Measurements from ENCODE around the gene COX8A. TPM values are rescaled to one million over a fixed set of nuclear protein-coding genes. Genes with fewer than 3 reads are reported as not detected.

Gene COX8A
- polyA plus RNA-seq, 2 of the 4 experiments (the other 2 are of a cell fraction), result 312 to 794 TPM

DNA sequence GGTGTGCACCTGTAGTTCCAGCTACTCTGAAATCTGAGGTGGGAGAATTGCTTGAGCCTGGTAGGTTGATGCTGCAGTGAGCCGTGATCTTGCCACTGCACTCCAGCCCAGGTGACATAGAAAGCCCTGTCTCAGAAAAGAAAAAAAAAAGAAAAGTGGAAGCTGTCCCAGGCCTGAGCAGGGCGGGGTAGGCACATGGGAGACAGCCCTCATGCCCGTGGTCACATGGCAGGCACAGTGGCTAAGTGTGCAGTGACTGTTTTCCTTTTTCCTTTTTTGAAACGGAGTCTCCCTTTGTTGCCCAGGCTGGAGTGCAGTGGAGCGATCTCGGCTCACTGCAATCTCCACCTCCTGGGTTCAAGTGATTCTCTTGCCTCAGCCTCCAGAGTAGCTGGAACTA lies 19.6 kb downstream of the COX8A start:
- Histone ChIP-seq H3K4me1 (no peaks in the 10 kb centered on the region), H3K4me3 (no peak overlapping the region), H3K9me3 (no peaks in the 10 kb centered on the region), H3K4me2 (no peak overlapping the region), H3K27ac (no peak overlapping the region)
- CTCF ChIA-PET, result interaction anchor here (0.9 to 1.1 kb wide), 2 partner anchors 11 to 13 kb away, joined by 4 to 5 read pairs; no protein-coding TSS in a partner anchor
- FAIRE-seq (no peak), DNase-seq (ENCODE audit: low read depth in 1 of 2, low spot score in 1 of 2) (no peak), ATAC-seq (no peak)
- TF ChIP-seq CBX8 (IDR thresholded peaks at IDR 0.05), result no peak
- TF ChIP-seq KDM1A (IDR thresholded peaks at IDR 0.05; ENCODE audit: low read depth), result no peak
- TF ChIP-seq MAZ (IDR thresholded peaks at IDR 0.05; ENCODE audit: borderline replicate concordance, low read depth, low read length), result no peak
- WGBS (ENCODE audit: missing lambda C conversion rate), result 91% methylated on average over 6 of the region's 6 CpGs
- POLR2A ChIA-PET, result interaction anchor here (0.7 to 0.9 kb wide), 2 partner anchors 13 kb away, joined by 3 read pairs; no protein-coding TSS in a partner anchor

DNA sequence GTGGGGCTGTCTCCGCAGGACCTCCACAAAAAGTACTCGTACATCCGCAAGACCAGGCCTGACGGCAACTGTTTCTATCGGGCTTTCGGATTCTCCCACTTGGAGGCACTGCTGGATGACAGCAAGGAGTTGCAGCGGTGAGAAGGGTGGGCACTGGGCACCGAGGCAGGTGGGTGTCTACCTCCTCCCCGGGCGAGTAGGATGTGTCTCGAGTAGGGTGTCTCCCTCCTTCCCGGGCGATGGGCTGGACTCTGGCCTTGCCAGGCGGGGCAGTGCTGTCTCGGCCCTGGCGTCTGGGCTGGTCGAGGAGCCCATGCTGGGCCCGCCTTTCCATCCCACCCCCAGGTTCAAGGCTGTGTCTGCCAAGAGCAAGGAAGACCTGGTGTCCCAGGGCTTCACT lies 22.1 kb downstream of the COX8A start:
- TF ChIP-seq HDAC2 (IDR thresholded peaks at IDR 0.05), result no peak
- TF ChIP-seq HOXB5 (CRISPR knock-in tag; IDR thresholded peaks at IDR 0.05), result no peak
- no peak for TF ChIP-seq JUNB (IDR thresholded peaks at IDR 0.05)
- TF ChIP-seq, protein P1, sequence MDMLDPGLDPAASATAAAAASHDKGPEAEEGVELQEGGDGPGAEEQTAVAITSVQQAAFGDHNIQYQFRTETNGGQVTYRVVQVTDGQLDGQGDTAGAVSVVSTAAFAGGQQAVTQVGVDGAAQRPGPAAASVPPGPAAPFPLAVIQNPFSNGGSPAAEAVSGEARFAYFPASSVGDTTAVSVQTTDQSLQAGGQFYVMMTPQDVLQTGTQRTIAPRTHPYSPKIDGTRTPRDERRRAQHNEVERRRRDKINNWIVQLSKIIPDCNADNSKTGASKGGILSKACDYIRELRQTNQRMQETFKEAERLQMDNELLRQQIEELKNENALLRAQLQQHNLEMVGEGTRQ (IDR thresholded peaks at IDR 0.05), result no peak
- TF ChIP-seq TP53 (CRISPR knock-in tag; IDR thresholded peaks at IDR 0.05), result no peak
- no peak for TF ChIP-seq EP300 (IDR thresholded peaks at IDR 0.05)
- no peak for TF ChIP-seq RNF2 (IDR thresholded peaks at IDR 0.05; ENCODE audit: borderline replicate concordance, low read depth)
- TF ChIP-seq, protein P2, sequence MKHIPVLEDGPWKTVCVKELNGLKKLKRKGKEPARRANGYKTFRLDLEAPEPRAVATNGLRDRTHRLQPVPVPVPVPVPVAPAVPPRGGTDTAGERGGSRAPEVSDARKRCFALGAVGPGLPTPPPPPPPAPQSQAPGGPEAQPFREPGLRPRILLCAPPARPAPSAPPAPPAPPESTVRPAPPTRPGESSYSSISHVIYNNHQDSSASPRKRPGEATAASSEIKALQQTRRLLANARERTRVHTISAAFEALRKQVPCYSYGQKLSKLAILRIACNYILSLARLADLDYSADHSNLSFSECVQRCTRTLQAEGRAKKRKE (CRISPR knock-in tag; IDR thresholded peaks at IDR 0.05; ENCODE audit: low read depth), result no peak
- no peak for TF ChIP-seq CHD4 (IDR thresholded peaks at IDR 0.05; ENCODE audit: borderline replicate concordance)
- no peak for TF ChIP-seq ZSCAN20 (CRISPR knock-in tag; IDR thresholded peaks at IDR 0.05)
- no peak for TF ChIP-seq JUN (IDR thresholded peaks at IDR 0.05)
- TF ChIP-seq SREBF2 (IDR thresholded peaks at IDR 0.05), result no peak
- DNase-seq (ENCODE audit: low read depth in 1 of 2, low spot score in 1 of 2) (no peak), ATAC-seq (no peak), FAIRE-seq (no peak)
- ChIA-PET CTCF (no interaction called here), POLR2A (no interaction called here)
- Histone ChIP-seq H3K4me2 (no peak overlapping the region), H3K4me3 (no peak overlapping the region), H3K9me3 (no peaks in the 10 kb centered on the region), H3K27ac (no peak overlapping the region), H3K4me1 (no peaks in the 10 kb centered on the region)
- 98% methylated on average over 12 of the region's 18 CpGs for WGBS (ENCODE audit: missing lambda C conversion rate)

DNA sequence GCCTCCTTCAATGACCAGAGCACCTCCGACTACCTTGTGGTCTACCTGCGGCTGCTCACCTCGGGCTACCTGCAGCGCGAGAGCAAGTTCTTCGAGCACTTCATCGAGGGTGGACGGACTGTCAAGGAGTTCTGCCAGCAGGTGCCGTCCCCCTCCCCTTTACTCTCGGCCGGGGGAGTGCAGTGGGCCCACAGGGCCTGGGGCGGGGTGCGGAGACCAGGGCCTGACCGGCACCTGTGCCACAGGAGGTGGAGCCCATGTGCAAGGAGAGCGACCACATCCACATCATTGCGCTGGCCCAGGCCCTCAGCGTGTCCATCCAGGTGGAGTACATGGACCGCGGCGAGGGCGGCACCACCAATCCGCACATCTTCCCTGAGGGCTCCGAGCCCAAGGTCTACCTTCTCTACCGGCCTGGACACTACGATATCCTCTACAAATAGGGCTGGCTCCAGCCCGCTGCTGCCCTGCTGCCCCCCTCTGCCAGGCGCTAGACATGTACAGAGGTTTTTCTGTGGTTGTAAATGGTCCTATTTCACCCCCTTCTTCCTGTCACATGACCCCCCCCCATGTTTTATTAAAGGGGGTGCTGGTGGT lies 22.8 kb downstream of the COX8A start:
- no peaks in the 10 kb centered on the region for H3K4me1 ChIP-seq
- FAIRE-seq (no peak), ATAC-seq (no peak), DNase-seq (ENCODE audit: low read depth in 1 of 2, low spot score in 1 of 2) (no peak)
- H3K4me3 ChIP-seq, result no peak overlapping the region
- POLR2A ChIA-PET, result interaction anchor here (1.2 kb wide), 1 partner anchor 11 kb away, joined by 4 read pairs; no protein-coding TSS in a partner anchor
- H3K4me2 ChIP-seq, result no peak overlapping the region
- CTCF ChIA-PET, result interaction anchor here (1.3 to 1.9 kb wide), 2 partner anchors 10 to 152 kb away, joined by 4 to 19 read pairs; no protein-coding TSS in a partner anchor
- no peak overlapping the region for H3K27ac ChIP-seq
- H3K9me3 ChIP-seq, result no peaks in the 10 kb centered on the region
- 95% methylated on average over 27 of the region's 27 CpGs for WGBS (ENCODE audit: missing lambda C conversion rate)
- TF ChIP-seq CHD2 (IDR thresholded peaks at IDR 0.05; ENCODE audit: low read length, partially characterized antibody) (no peak), SREBF2 (IDR thresholded peaks at IDR 0.05) (no peak), CEBPB (IDR thresholded peaks at IDR 0.05) (no peak), JUN (IDR thresholded peaks at IDR 0.05) (no peak), FOSB (CRISPR knock-in tag; IDR thresholded peaks at IDR 0.05) (no peak), CBX2 (IDR thresholded peaks at IDR 0.05; ENCODE audit: borderline replicate concordance, low read depth) (no peak), NPAS2 (CRISPR knock-in tag; IDR thresholded peaks at IDR 0.05; ENCODE audit: borderline replicate concordance) (no peak), ZFP36 (IDR thresholded peaks at IDR 0.05; ENCODE audit: borderline replicate concordance, partially characterized antibody) (no peak), HOXB5 (CRISPR knock-in tag; IDR thresholded peaks at IDR 0.05) (no peak), BHLHE40 (IDR thresholded peaks at IDR 0.05; ENCODE audit: low read depth, low read length) (no peak), HOXB13 (CRISPR knock-in tag; IDR thresholded peaks at IDR 0.05; ENCODE audit: low read depth) (no peak), POLR2A (IDR thresholded peaks at IDR 0.05; ENCODE audit: low read length) (no peak)
- TF ChIP-seq, protein P3, sequence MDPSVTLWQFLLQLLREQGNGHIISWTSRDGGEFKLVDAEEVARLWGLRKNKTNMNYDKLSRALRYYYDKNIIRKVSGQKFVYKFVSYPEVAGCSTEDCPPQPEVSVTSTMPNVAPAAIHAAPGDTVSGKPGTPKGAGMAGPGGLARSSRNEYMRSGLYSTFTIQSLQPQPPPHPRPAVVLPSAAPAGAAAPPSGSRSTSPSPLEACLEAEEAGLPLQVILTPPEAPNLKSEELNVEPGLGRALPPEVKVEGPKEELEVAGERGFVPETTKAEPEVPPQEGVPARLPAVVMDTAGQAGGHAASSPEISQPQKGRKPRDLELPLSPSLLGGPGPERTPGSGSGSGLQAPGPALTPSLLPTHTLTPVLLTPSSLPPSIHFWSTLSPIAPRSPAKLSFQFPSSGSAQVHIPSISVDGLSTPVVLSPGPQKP (IDR thresholded peaks at IDR 0.05; ENCODE audit: low read depth, low read length), result no peak
- TF ChIP-seq, protein P4, sequence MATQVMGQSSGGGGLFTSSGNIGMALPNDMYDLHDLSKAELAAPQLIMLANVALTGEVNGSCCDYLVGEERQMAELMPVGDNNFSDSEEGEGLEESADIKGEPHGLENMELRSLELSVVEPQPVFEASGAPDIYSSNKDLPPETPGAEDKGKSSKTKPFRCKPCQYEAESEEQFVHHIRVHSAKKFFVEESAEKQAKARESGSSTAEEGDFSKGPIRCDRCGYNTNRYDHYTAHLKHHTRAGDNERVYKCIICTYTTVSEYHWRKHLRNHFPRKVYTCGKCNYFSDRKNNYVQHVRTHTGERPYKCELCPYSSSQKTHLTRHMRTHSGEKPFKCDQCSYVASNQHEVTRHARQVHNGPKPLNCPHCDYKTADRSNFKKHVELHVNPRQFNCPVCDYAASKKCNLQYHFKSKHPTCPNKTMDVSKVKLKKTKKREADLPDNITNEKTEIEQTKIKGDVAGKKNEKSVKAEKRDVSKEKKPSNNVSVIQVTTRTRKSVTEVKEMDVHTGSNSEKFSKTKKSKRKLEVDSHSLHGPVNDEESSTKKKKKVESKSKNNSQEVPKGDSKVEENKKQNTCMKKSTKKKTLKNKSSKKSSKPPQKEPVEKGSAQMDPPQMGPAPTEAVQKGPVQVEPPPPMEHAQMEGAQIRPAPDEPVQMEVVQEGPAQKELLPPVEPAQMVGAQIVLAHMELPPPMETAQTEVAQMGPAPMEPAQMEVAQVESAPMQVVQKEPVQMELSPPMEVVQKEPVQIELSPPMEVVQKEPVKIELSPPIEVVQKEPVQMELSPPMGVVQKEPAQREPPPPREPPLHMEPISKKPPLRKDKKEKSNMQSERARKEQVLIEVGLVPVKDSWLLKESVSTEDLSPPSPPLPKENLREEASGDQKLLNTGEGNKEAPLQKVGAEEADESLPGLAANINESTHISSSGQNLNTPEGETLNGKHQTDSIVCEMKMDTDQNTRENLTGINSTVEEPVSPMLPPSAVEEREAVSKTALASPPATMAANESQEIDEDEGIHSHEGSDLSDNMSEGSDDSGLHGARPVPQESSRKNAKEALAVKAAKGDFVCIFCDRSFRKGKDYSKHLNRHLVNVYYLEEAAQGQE (IDR thresholded peaks at IDR 0.05), result no peak
- TF ChIP-seq, protein P5, sequence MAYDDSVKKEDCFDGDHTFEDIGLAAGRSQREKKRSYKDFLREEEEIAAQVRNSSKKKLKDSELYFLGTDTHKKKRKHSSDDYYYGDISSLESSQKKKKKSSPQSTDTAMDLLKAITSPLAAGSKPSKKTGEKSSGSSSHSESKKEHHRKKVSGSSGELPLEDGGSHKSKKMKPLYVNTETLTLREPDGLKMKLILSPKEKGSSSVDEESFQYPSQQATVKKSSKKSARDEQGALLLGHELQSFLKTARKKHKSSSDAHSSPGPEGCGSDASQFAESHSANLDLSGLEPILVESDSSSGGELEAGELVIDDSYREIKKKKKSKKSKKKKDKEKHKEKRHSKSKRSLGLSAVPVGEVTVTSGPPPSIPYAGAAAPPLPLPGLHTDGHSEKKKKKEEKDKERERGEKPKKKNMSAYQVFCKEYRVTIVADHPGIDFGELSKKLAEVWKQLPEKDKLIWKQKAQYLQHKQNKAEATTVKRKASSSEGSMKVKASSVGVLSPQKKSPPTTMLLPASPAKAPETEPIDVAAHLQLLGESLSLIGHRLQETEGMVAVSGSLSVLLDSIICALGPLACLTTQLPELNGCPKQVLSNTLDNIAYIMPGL (CRISPR knock-in tag; IDR thresholded peaks at IDR 0.05; ENCODE audit: borderline replicate concordance), result no peak
